SW 1271 (cell line): ENCODE results near the gene MCM9.
A peak's percentile ranks its signal among the peaks of the same experiment; 100 is the strongest.

Experiments used
- DNase-seq, 2 experiments: peaks; one replicate each; lab custom pipeline; 2025; lab: John Stamatoyannopoulos, UW

The MCM9 gene

GRCh38 chr6:118934461-118935330 is at the start of gene MCM9:
Gene MCM9 (minus strand): TSS chr6:118935159. CDS start chr6:118931723, 3,436 bp downstream.
- peak; percentile 49 to 80 for DNase-seq

- no peak for DNase-seq
These were observed 49.4 kb upstream of the MCM9 start for GRCh38 chr6:118984342-118984741.

GRCh38 chr6:118982575-118982911 is 47.6 kb upstream of the MCM9 start:
- DNase-seq = no peak

- DNase-seq = no peak
These were observed 47.1 kb upstream of the MCM9 start for GRCh38 chr6:118981884-118982574.

- no peak for DNase-seq
These were observed 45.1 kb upstream of the MCM9 start for GRCh38 chr6:118980063-118980462.

GRCh38 chr6:118974790-118975189 is 39.8 kb upstream of the MCM9 start:
- no peak for DNase-seq

- no peak for DNase-seq
These were observed 36.7 kb upstream of the MCM9 start for GRCh38 chr6:118971682-118972081.

GRCh38 chr6:118970866-118971265 is 35.9 kb upstream of the MCM9 start:
- DNase-seq = no peak

GRCh38 chr6:118968416-118968815 is 33.5 kb upstream of the MCM9 start:
- DNase-seq = peak in 1 of 2 experiments; percentile 4

- DNase-seq = no peak
These were observed 32.3 kb upstream of the MCM9 start for GRCh38 chr6:118967239-118967638.

GRCh38 chr6:118965843-118966370 is 30.9 kb upstream of the MCM9 start:
- DNase-seq = no peak

- DNase-seq = no peak
These were observed 30.4 kb upstream of the MCM9 start for GRCh38 chr6:118965371-118965770.

- DNase-seq = peak in 1 of 2 experiments; percentile 20
These were observed 28.0 kb upstream of the MCM9 start for GRCh38 chr6:118963003-118963402.

- no peak for DNase-seq
These were observed 24.9 kb upstream of the MCM9 start for GRCh38 chr6:118959903-118960302.

GRCh38 chr6:118953391-118953790 is 18.4 kb upstream of the MCM9 start:
- no peak for DNase-seq

- DNase-seq = no peak
These were observed 17.7 kb upstream of the MCM9 start for GRCh38 chr6:118952683-118953082.

- DNase-seq = no peak
These were observed 10.3 kb upstream of the MCM9 start for GRCh38 chr6:118945217-118945616.

- DNase-seq = no peak
These were observed 5.8 kb upstream of the MCM9 start for GRCh38 chr6:118940770-118941169.

- no peak for DNase-seq
These were observed 4.7 kb upstream of the MCM9 start for GRCh38 chr6:118939683-118940082.

GRCh38 chr6:118935978-118936703 is 1.2 kb upstream of the MCM9 start:
- DNase-seq = no peak

GRCh38 chr6:118935331-118935668 is 341 bp upstream of the MCM9 start:
- DNase-seq = no peak

- DNase-seq = peak in 1 of 2 experiments; percentile 30
These were observed 1.0 kb downstream of the MCM9 start for GRCh38 chr6:118933855-118934460.
